GM12865 (cell line): Measurements from ENCODE around the gene FOXN3.

Experiments used
- DNase-seq: peaks from one replicate; pipeline ENCODE4 v3.0.0; 2010; ENCODE audit warnings: low read depth
- H3K4me3 ChIP-seq: 2 replicates; pipeline ENCODE4 v1.5.1; 2011; ENCODE audit warnings: mild to moderate bottlenecking, low read depth, low read length, control low read depth
- TF ChIP-seq, protein P1 (sequence below): IDR thresholded peaks from 2 replicates; pipeline ENCODE4 v1.5.1; 2011; ENCODE audit warnings: low read length, control low read depth, low read depth, inconsistent platforms; ENCODE audit not compliant: insufficient read depth; ENCODE audit errors: missing control alignments

FOXN3 gene

DNA sequence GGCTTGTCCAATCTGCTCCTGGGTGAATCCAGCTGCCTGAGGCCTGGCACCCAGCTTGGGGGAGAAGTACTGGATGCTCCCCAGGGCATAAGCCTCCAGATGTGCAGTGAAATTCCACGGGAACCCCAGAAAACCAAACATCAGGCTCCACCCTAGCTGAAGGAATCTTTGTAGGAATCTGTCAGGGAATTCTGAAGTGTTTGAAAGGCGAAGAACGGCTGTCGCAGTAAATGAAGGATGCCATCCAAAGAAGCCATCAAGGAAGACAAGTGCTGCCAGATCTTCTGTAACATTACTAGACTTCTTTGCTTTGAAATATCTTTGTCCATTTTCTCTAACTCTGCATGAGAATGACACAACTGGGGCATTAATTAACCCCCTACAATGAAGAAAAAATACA lies 219.4 kb downstream of the FOXN3 start:
- no peak for DNase-seq
- TF ChIP-seq, protein P1, sequence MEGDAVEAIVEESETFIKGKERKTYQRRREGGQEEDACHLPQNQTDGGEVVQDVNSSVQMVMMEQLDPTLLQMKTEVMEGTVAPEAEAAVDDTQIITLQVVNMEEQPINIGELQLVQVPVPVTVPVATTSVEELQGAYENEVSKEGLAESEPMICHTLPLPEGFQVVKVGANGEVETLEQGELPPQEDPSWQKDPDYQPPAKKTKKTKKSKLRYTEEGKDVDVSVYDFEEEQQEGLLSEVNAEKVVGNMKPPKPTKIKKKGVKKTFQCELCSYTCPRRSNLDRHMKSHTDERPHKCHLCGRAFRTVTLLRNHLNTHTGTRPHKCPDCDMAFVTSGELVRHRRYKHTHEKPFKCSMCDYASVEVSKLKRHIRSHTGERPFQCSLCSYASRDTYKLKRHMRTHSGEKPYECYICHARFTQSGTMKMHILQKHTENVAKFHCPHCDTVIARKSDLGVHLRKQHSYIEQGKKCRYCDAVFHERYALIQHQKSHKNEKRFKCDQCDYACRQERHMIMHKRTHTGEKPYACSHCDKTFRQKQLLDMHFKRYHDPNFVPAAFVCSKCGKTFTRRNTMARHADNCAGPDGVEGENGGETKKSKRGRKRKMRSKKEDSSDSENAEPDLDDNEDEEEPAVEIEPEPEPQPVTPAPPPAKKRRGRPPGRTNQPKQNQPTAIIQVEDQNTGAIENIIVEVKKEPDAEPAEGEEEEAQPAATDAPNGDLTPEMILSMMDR = no peak
- no peak overlapping the region for H3K4me3 ChIP-seq

DNA sequence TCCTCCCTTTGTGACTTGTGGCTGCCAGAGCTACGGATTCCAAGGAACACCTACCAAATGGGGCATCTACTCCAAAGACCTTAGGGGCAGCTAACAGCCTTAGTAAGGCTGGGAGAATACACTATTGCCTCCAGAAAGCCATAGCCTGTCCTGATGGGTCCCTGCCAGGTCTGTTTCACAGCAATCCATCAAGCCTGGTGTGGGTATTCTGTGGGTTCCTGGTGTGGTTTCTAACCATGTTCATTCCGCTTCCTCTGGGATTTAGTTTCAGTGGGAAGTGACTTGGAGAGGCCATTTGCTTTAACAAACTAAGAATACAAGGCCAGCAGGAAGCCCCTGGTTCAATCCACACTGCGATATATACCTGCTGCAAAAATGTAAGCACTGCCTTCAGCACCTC lies 220.5 kb downstream of the FOXN3 start:
- no peak for DNase-seq
- no peak overlapping the region for H3K4me3 ChIP-seq
- TF ChIP-seq, protein P1 = no peak

DNA sequence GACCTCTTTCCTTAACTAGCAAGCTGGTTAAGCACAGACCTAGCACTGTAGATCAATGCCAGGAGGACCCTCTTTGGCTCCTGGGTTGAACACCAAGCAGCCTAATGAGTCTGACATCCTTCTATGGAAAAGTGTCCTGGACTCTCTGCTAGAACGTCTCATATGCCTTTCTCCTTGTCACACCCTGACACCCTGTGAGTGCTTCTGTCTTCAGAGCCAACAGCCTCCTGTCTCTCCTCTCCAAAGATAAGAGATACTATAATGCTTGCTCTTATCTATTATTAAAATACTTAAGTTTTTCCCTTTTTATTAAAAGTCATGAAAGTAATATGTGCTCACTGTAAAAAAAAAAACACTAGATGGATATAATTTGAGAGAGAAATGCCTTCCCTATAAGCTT lies 222.7 kb downstream of the FOXN3 start:
- no peak for DNase-seq
- TF ChIP-seq, protein P1 = no peak
- H3K4me3 ChIP-seq = no peak overlapping the region

DNA sequence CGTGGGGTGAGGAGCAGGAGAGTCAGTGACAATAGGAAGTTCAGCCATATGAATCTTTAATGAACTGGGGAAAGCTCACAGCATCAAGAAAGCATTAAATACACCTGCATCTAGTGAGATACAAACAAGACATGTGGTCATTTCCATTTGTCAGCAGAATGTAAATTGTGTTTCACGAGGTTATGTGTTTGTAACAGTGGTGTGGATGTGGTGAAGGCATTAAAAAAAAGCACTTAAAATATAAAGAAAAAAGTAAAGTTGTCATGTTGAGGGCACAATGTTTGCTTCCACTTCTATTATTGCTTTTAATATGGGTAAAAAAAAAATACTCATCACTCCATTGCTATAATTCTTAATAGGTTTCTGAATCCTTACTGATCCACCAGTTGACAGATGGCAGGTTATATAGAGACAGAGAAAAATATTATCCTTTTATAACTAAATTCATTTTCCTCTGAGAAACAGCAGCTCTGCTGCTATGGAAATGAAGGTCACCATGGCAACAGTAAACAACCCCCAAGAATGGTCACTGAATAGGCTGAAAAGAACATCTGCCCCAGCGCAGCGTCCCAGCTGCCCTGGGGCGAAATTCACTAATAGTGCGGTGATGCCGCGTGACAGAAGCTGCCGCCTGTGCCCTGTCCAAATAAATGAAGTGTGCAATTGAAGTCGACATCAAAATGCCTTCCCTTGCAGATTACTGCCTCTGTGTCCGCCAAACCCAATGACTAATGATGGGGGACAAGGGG lies 226.1 kb downstream of the FOXN3 start:
- TF ChIP-seq, protein P1 = no peak
- H3K4me3 ChIP-seq = no peak overlapping the region
- no peak for DNase-seq

DNA sequence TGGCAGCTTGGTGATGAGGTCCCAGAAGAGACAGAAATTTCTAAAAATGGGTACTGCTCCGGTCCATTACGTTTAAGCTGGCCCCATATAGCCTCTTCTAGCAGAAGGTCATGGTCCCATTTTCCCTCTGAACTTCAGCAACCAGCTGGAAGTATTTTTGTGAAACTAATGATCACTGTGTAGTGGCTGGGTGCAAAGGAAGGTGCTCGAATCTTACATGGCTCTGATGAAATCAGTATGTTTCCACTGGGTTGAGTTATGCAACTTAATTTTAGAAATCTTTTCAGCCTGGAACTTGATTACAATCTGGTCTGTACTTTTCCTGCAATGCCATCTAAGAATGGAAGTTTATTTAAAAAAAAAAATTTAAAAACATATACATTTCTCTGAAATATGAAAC lies 228.5 kb downstream of the FOXN3 start:
- DNase-seq = no peak
- no peak overlapping the region for H3K4me3 ChIP-seq
- TF ChIP-seq, protein P1 = no peak

DNA sequence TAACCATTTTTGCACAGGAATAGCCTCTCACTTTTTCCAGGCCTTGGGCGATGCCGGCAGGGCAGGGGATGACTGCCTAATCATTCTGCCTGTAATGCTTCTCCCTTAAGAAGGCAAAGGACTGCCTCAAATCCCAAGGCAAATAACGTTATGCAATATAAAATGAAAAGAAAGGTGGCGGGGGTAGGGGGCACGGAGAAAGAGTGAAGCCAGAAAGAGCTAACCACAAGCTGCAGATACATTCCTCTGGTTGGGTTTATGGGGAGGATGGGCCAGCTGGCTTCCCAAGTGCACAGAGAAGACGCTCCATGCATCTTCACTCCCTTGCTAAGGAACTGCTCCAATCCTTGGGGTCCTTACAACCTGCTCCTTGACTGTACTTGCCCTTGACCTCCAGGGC lies 229.5 kb downstream of the FOXN3 start:
- H3K4me3 ChIP-seq = no peak overlapping the region
- no peak for DNase-seq
- TF ChIP-seq, protein P1 = no peak

DNA sequence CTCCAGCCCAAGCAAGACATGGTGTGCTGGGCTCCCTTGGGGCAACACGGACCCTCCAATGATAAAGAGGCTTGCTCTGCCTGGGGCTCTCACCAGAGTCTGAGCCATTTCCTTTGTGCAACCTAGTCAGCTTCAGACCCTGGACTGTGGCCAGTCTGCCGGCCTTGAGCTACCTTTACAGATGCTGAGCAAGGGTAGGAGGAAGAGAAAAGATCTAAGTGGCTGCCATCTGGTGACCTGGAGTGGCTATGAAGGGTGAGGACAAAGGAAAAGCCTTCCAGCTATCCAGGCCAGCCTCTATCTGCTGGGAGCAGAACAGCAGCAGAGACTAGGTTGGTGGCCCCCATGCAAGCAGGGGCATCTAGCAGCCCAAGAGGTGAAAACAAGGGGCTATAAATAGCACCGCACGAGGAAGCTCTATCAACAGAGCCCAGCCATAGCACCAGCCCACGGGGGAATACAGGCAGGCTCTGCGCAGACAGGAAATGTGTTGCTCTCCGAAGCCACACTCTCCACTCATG lies 230.1 kb downstream of the FOXN3 start:
- DNase-seq = peak; percentile 29
- H3K4me3 ChIP-seq = no peak overlapping the region
- TF ChIP-seq, protein P1 = no peak
